ENCODE results near the gene KCNAB2.

The KCNAB2 gene

GRCh38 chr1:6092211-6092610 lies 46.5 kb downstream of the KCNAB2 start:
- no peak overlapping the region for H3K4me3 ChIP-seq (ENCODE audit: low read depth, low read length)

GRCh38 chr1:6093071-6093470 lies 47.4 kb downstream of the KCNAB2 start:
- Histone ChIP-seq H2AFZ (no peak overlapping the region), H3K9me3 (ENCODE audit: control insufficient read depth, low read length) (no peaks in the 10 kb centered on the region), H3K9ac (no peak overlapping the region), H3K36me3 (ENCODE audit: control insufficient read depth, insufficient read depth, low read length) (no peaks in the 10 kb centered on the region), H3K27ac (no peak overlapping the region), H3K4me3 (ENCODE audit: low read depth, low read length) (no peak overlapping the region), H3K79me2 (no peaks in the 10 kb centered on the region), H3K4me1 (no peaks in the 10 kb centered on the region), H3K4me2 (ENCODE audit: low read length) (no peak overlapping the region), H3K27me3 (ENCODE audit: control insufficient read depth, insufficient read depth, low read length) (no peaks in the 10 kb centered on the region)
- no peak for TF ChIP-seq CTCF (IDR thresholded peaks at IDR 0.05)

More at GRCh38 chr1:6092211-6092610, 46.5 kb downstream of the KCNAB2 start:
- no peak for TF ChIP-seq CTCF (IDR thresholded peaks at IDR 0.05)
- H3K4me1 ChIP-seq: no peaks in the 10 kb centered on the region
- H3K4me2 ChIP-seq (ENCODE audit: low read length): no peak overlapping the region
- no peak overlapping the region for H3K9ac ChIP-seq
- no peaks in the 10 kb centered on the region for H3K79me2 ChIP-seq
- H3K9me3 ChIP-seq (ENCODE audit: control insufficient read depth, low read length): no peaks in the 10 kb centered on the region
- H3K36me3 ChIP-seq (ENCODE audit: control insufficient read depth, insufficient read depth, low read length): no peaks in the 10 kb centered on the region
- H3K27ac ChIP-seq: no peak overlapping the region
- H2AFZ ChIP-seq: no peak overlapping the region
- H3K27me3 ChIP-seq (ENCODE audit: control insufficient read depth, insufficient read depth, low read length): no peaks in the 10 kb centered on the region

- TF ChIP-seq CTCF (IDR thresholded peaks at IDR 0.05): no peak
- no peak overlapping the region for H2AFZ ChIP-seq
- no peak overlapping the region for H3K27ac ChIP-seq
These were observed 47.9 kb downstream of the KCNAB2 start for GRCh38 chr1:6093611-6094010.

GRCh38 chr1:6094246-6094645 lies 48.6 kb downstream of the KCNAB2 start:
- Histone ChIP-seq H3K4me2 (ENCODE audit: low read length) (no peak overlapping the region), H3K9ac (no peak overlapping the region), H3K4me3 (ENCODE audit: low read depth, low read length) (no peak overlapping the region), H3K27ac (no peak overlapping the region), H3K27me3 (ENCODE audit: control insufficient read depth, insufficient read depth, low read length) (no peaks in the 10 kb centered on the region), H3K4me1 (no peaks in the 10 kb centered on the region), H3K79me2 (no peaks in the 10 kb centered on the region), H2AFZ (no peak overlapping the region), H3K9me3 (ENCODE audit: control insufficient read depth, low read length) (no peaks in the 10 kb centered on the region), H3K36me3 (ENCODE audit: control insufficient read depth, insufficient read depth, low read length) (no peaks in the 10 kb centered on the region)
- no peak for TF ChIP-seq CTCF (IDR thresholded peaks at IDR 0.05)

More at GRCh38 chr1:6093611-6094010, 47.9 kb downstream of the KCNAB2 start:
- H3K4me3 ChIP-seq (ENCODE audit: low read depth, low read length): no peak overlapping the region
- no peak overlapping the region for H3K4me2 ChIP-seq (ENCODE audit: low read length)
- H3K27me3 ChIP-seq (ENCODE audit: control insufficient read depth, insufficient read depth, low read length): no peaks in the 10 kb centered on the region
- H3K79me2 ChIP-seq: no peaks in the 10 kb centered on the region
- no peaks in the 10 kb centered on the region for H3K36me3 ChIP-seq (ENCODE audit: control insufficient read depth, insufficient read depth, low read length)
- H3K4me1 ChIP-seq: no peaks in the 10 kb centered on the region
- no peak overlapping the region for H3K9ac ChIP-seq
- H3K9me3 ChIP-seq (ENCODE audit: control insufficient read depth, low read length): no peaks in the 10 kb centered on the region

- no peak for TF ChIP-seq CTCF (IDR thresholded peaks at IDR 0.05)
- Histone ChIP-seq H3K27me3 (ENCODE audit: control insufficient read depth, insufficient read depth, low read length) (no peaks in the 10 kb centered on the region), H3K27ac (no peak overlapping the region), H3K9ac (no peak overlapping the region), H3K4me3 (ENCODE audit: low read depth, low read length) (no peak overlapping the region), H2AFZ (no peak overlapping the region), H3K9me3 (ENCODE audit: control insufficient read depth, low read length) (no peaks in the 10 kb centered on the region), H3K79me2 (no peaks in the 10 kb centered on the region), H3K4me1 (no peaks in the 10 kb centered on the region), H3K4me2 (ENCODE audit: low read length) (no peak overlapping the region), H3K36me3 (ENCODE audit: control insufficient read depth, insufficient read depth, low read length) (no peaks in the 10 kb centered on the region)
These were observed 49.3 kb downstream of the KCNAB2 start for GRCh38 chr1:6094801-6095505.

Measured in parathyroid adenoma (tissue), 2 donors.